Mesenchymal stem cell (in vitro differentiated cells and primary cell): Measurements from ENCODE around the gene BACH1.

Experiments
- DNase-seq: peaks from one replicate; pipeline ENCODE4 v3.0.0-alpha.2; 2013
- H2AFZ ChIP-seq: one replicate; pipeline ENCODE4 v1.6.1; 2013; ENCODE audit warnings: low read depth, mild to moderate bottlenecking, control low read depth, inconsistent platforms, low read length, moderate library complexity
- H2AK5ac ChIP-seq: 2 replicates; pipeline ENCODE4 v1.6.1; 2013; ENCODE audit warnings: low read length, moderate library complexity, mild to moderate bottlenecking, inconsistent platforms; ENCODE audit not compliant: severe bottlenecking
- H2BK120ac ChIP-seq: one replicate; pipeline ENCODE4 v1.6.1; 2013; ENCODE audit warnings: low read depth, mild to moderate bottlenecking, inconsistent platforms, low read length, moderate library complexity
- H2BK12ac ChIP-seq, 2 experiments: one replicate each; pipeline ENCODE4 v1.6.1; 2013; ENCODE audit warnings: inconsistent platforms in 2 of 2, low read length in 2 of 2, mild to moderate bottlenecking in 2 of 2, moderate library complexity in 2 of 2, control low read depth in 1 of 2
- H2BK15ac ChIP-seq: one replicate; pipeline ENCODE4 v1.6.1; 2013; ENCODE audit warnings: mild to moderate bottlenecking, low read depth, inconsistent platforms; ENCODE audit not compliant: poor library complexity, severe bottlenecking
- H2BK5ac ChIP-seq: 2 replicates; pipeline ENCODE4 v1.6.1; 2013; ENCODE audit warnings: low read depth, mild to moderate bottlenecking, low read length, control low read depth, inconsistent platforms; ENCODE audit not compliant: poor library complexity, severe bottlenecking
- H3K14ac ChIP-seq, 2 experiments: one replicate each; pipeline ENCODE4 v1.6.1; 2013; ENCODE audit warnings: inconsistent platforms in 2 of 2, low read length in 2 of 2, control low read depth in 1 of 2, mild to moderate bottlenecking in 1 of 2, moderate library complexity in 1 of 2
- H3K18ac ChIP-seq, 2 experiments: one replicate each; pipeline ENCODE4 v1.6.1; 2013; ENCODE audit warnings: inconsistent platforms in 2 of 2, low read length in 2 of 2, control low read depth in 1 of 2, low read depth in 1 of 2, mild to moderate bottlenecking in 1 of 2
- H3K23ac ChIP-seq, 2 experiments: one replicate each; pipeline ENCODE4 v1.6.1; 2013; ENCODE audit warnings: inconsistent platforms in 2 of 2, low read length in 2 of 2, mild to moderate bottlenecking in 2 of 2, moderate library complexity in 2 of 2, control low read depth in 1 of 2
- H3K27ac ChIP-seq: 2 replicates; pipeline ENCODE4 v1.5.1; 2013; ENCODE audit warnings: mild to moderate bottlenecking, moderate library complexity, low read length, control low read depth, inconsistent platforms; ENCODE audit not compliant: poor library complexity, severe bottlenecking
- H3K27me3 ChIP-seq, 2 experiments: 2 replicates each; pipeline versions ENCODE4 v1.6.1 to v1.7.0; 2013; ENCODE audit warnings: low read length in 2 of 2, mild to moderate bottlenecking in 2 of 2, moderate library complexity in 2 of 2, control low read depth in 1 of 2, inconsistent platforms in 1 of 2; ENCODE audit not compliant: control insufficient read depth in 1 of 2, insufficient read depth in 1 of 2
- H3K36me3 ChIP-seq, 2 experiments: 2 replicates each; pipeline versions ENCODE4 v1.6.1 to v1.7.0; 2013; ENCODE audit warnings: low read length in 2 of 2, control low read depth in 1 of 2, inconsistent platforms in 1 of 2, low read depth in 1 of 2, mild to moderate bottlenecking in 1 of 2; ENCODE audit not compliant: insufficient read depth in 2 of 2, control insufficient read depth in 1 of 2
- H3K4ac ChIP-seq, 2 experiments: one replicate each; pipeline ENCODE4 v1.6.1; 2013; ENCODE audit warnings: inconsistent platforms in 2 of 2, low read length in 2 of 2, mild to moderate bottlenecking in 2 of 2, moderate library complexity in 2 of 2, control low read depth in 1 of 2, low read depth in 1 of 2
- H3K4me1 ChIP-seq: 2 replicates; pipeline ENCODE4 v1.6.1; 2013; ENCODE audit warnings: low read depth, low read length, control low read depth; ENCODE audit not compliant: control insufficient read depth, insufficient read depth
- H3K4me2 ChIP-seq: 2 replicates; pipeline ENCODE4 v1.6.1; 2013; ENCODE audit warnings: low read length, mild to moderate bottlenecking, inconsistent platforms; ENCODE audit not compliant: poor library complexity, severe bottlenecking
- H3K4me3 ChIP-seq, 2 experiments: 2 replicates each; pipeline versions ENCODE4 v1.5.1 to v1.7.0; 2013; ENCODE audit warnings: low read length in 2 of 2, mild to moderate bottlenecking in 2 of 2, control low read depth in 1 of 2, low read depth in 1 of 2; ENCODE audit not compliant: insufficient read depth in 1 of 2
- H3K79me1 ChIP-seq: replicated peaks from 2 replicates; pipeline ENCODE4 v1.6.1; 2013; ENCODE audit warnings: mild to moderate bottlenecking, control low read depth, low read length, inconsistent platforms; ENCODE audit not compliant: poor library complexity, severe bottlenecking
- H3K9ac ChIP-seq: 2 replicates; pipeline ENCODE4 v1.7.0; 2013; ENCODE audit warnings: mild to moderate bottlenecking, low read length, moderate library complexity
- H3K9me3 ChIP-seq: 2 replicates; pipeline ENCODE4 v1.7.0; 2013; ENCODE audit warnings: mild to moderate bottlenecking, low read length; ENCODE audit not compliant: control insufficient read depth
- H4K8ac ChIP-seq: one replicate; pipeline ENCODE4 v1.6.1; 2013; ENCODE audit warnings: inconsistent platforms, mild to moderate bottlenecking, low read length, moderate library complexity
- H4K91ac ChIP-seq: one replicate; pipeline ENCODE4 v1.6.1; 2013; ENCODE audit warnings: mild to moderate bottlenecking, low read length, inconsistent platforms
- WGBS: methylation state at CpG from one replicate; pipeline ENCODE4 v1.1.7; 2013; ENCODE audit warnings: mixed read lengths; 5-methylcytosine and 5-hydroxymethylcytosine counted together

BACH1 gene

DNA sequence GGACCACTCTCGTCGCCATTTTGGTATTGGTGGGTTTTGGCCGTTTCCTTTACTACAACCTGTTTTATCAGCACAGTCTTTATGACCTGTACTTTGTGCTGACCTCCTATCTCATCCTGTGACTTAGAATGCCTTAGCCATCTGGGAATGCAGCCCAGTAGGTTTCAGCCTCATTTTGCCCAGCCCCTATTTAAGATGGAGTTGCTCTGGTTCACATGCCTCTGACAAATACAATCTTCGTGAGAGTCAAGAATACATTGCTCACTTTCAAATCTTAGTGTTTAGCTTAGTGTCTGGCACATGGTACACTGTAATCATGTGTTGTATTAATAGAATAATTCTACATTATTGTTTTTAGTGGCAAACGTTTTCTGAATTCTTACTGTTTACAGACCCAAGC lies 88.9 kb downstream of the BACH1 start:
- Histone ChIP-seq H3K79me1 (peaks cover 3% of the 10 kb centered on the region), H4K8ac (no peak overlapping the region), H3K14ac (no peak overlapping the region), H3K27me3 (no peaks in the 10 kb centered on the region), H2BK15ac (no peak overlapping the region), H3K4me2 (no peak overlapping the region), H2BK12ac (no peak overlapping the region), H3K9me3 (no peaks in the 10 kb centered on the region), H2BK5ac (no peak overlapping the region), H3K9ac (no peak overlapping the region), H2AFZ (no peak overlapping the region), H3K4me3 (no peak overlapping the region), H2AK5ac (no peak overlapping the region), H3K4ac (no peak overlapping the region), H2BK120ac (no peak overlapping the region), H4K91ac (no peak overlapping the region), H3K36me3 (peaks cover 0 to 4% of the 10 kb centered on the region in 2 experiments), H3K27ac (no peak overlapping the region), H3K23ac (no peak overlapping the region), H3K18ac (no peak overlapping the region), H3K4me1 (no peaks in the 10 kb centered on the region)
- WGBS: 99% methylated on average over 3 of the region's 5 CpGs
- DNase-seq: no peak

DNA sequence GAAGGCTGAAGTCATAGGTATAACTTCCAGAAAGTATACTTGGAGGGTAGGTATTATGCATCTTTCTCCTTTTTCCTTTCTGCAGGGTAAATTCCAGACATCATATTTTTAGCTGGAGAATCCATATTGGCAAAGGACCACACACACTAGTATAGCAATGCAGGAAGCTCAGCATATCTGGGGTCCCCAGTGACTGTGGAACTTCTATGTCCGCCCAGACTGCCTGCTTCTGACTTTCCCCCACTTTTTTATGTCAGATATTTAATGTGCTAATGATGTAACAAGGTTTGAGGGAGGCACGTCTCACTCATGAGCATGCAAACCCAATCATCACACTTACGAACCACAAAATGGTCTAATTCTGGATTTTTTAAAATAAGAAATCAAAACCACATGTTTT lies 90.4 kb downstream of the BACH1 start:
- H3K9me3 ChIP-seq: no peaks in the 10 kb centered on the region
- H3K4me3 ChIP-seq: peak overlapping the region in 1 of 2 experiments; percentile 41
- H3K4me1 ChIP-seq: no peaks in the 10 kb centered on the region
- no peak overlapping the region for H2BK15ac ChIP-seq
- H4K8ac ChIP-seq: no peak overlapping the region
- H2AK5ac ChIP-seq: no peak overlapping the region
- DNase-seq: no peak
- no peak overlapping the region for H3K4me2 ChIP-seq
- WGBS: no CpG with 5 or more reads among the region's 3 CpGs
- peaks cover 5% of the 10 kb centered on the region for H3K79me1 ChIP-seq
- peak overlapping the region; percentile 53 for H3K9ac ChIP-seq
- H3K18ac ChIP-seq: no peak overlapping the region
- no peak overlapping the region for H4K91ac ChIP-seq
- H3K27me3 ChIP-seq: no peaks in the 10 kb centered on the region
- no peak overlapping the region for H3K14ac ChIP-seq
- no peak overlapping the region for H2BK12ac ChIP-seq
- no peak overlapping the region for H3K23ac ChIP-seq
- H2BK5ac ChIP-seq: no peak overlapping the region
- peaks cover 0 to 4% of the 10 kb centered on the region in 2 experiments for H3K36me3 ChIP-seq
- no peak overlapping the region for H3K4ac ChIP-seq
- H3K27ac ChIP-seq: no peak overlapping the region
- H2AFZ ChIP-seq: no peak overlapping the region
- no peak overlapping the region for H2BK120ac ChIP-seq

DNA sequence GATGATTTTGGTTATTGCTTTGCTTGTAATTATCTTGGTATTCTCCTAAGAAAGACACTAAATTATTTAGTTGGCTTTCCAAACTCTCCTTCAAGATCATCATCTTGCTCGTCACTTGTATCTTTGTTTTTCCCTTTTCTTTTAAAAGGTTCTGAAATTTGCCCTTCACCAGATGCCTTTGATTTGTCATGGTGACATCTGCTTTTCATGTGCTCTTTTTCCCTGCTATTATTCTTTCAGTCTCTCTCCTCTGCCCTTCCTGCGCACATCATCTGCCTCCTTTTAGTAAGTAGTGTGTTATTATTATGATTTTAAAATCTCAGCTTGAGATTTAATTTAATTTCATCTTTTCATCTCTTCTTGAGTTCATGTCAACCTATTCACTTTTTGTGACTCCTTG lies 92.1 kb downstream of the BACH1 start:
- no peak overlapping the region for H4K8ac ChIP-seq
- H2AFZ ChIP-seq: no peak overlapping the region
- H2BK120ac ChIP-seq: no peak overlapping the region
- H3K27ac ChIP-seq: no peak overlapping the region
- peaks cover 5% of the 10 kb centered on the region for H3K79me1 ChIP-seq
- H3K9ac ChIP-seq: no peak overlapping the region
- no peak for DNase-seq
- 100% methylated on average over 1 of the region's 2 CpGs for WGBS
- no peak overlapping the region for H3K14ac ChIP-seq
- H3K4me1 ChIP-seq: no peaks in the 10 kb centered on the region
- H3K4me3 ChIP-seq: no peak overlapping the region
- H3K27me3 ChIP-seq: no peaks in the 10 kb centered on the region
- no peak overlapping the region for H3K4me2 ChIP-seq
- H2AK5ac ChIP-seq: no peak overlapping the region
- H3K4ac ChIP-seq: no peak overlapping the region
- H3K9me3 ChIP-seq: no peaks in the 10 kb centered on the region
- no peak overlapping the region for H4K91ac ChIP-seq
- no peak overlapping the region for H3K18ac ChIP-seq
- no peak overlapping the region for H2BK12ac ChIP-seq
- no peak overlapping the region for H2BK5ac ChIP-seq
- H3K23ac ChIP-seq: no peak overlapping the region
- H3K36me3 ChIP-seq: peaks cover 0 to 4% of the 10 kb centered on the region in 2 experiments
- H2BK15ac ChIP-seq: no peak overlapping the region

DNA sequence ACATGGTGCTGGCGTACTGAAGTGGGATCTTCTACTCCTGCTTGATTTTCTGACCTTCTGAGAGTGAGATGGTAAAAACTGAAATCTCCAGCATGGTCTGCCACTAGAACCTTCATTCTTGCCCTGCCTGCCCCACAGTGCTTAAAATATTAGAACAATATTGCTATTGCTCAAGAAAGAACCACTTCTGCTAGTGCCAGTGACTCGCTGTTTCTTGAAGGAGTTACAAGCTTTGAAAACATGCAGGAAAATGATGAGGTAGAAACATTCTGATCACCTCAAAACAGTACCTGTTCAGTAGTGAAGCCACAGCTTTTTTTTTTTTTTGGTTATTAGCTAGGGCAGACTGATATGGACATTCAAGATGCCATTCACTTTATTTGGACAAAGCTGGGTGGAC lies 95.3 kb downstream of the BACH1 start:
- WGBS: 100% methylated on average over 2 of the region's 2 CpGs
- Histone ChIP-seq H3K9me3 (peaks cover under 1% of the 10 kb centered on the region), H2AK5ac (peak overlapping the region; percentile 83), H3K4me3 (no peak overlapping the region), H3K4me2 (no peak overlapping the region), H3K4ac (no peak overlapping the region), H3K36me3 (peaks cover 0 to 10% of the 10 kb centered on the region in 2 experiments), H2BK120ac (no peak overlapping the region), H4K8ac (no peak overlapping the region), H2AFZ (no peak overlapping the region), H3K79me1 (peaks cover 7% of the 10 kb centered on the region), H3K27ac (no peak overlapping the region), H2BK15ac (no peak overlapping the region), H3K4me1 (peaks cover 2% of the 10 kb centered on the region), H3K27me3 (no peaks in the 10 kb centered on the region), H3K23ac (no peak overlapping the region), H4K91ac (no peak overlapping the region), H3K18ac (no peak overlapping the region), H3K14ac (no peak overlapping the region), H2BK12ac (no peak overlapping the region), H3K9ac (no peak overlapping the region), H2BK5ac (no peak overlapping the region)
- no peak for DNase-seq
